ACHN (cell line): Measurements from ENCODE around the gene PARD3B.

ENCODE experiments used
- DNase-seq: peaks from one replicate; pipeline ENCODE4 v3.0.0-alpha.2; 2015
- in situ Hi-C: cut with HindIII; loops from 2 replicates; pipeline ENCODE4 v1.10.0; 2017; ENCODE audit warnings: low sequenced_read_pairs, low pct_ligation_motif_present, low pct_unique_long_range_greater_than_20kb

PARD3B gene

GRCh38 chr2:205077159-205077558 is 531.9 kb downstream of the PARD3B start:
- no peak for DNase-seq
- in situ Hi-C loops, result no loop called here

- in situ Hi-C loops, result no loop called here
- no peak for DNase-seq
Observed at GRCh38 chr2:205078762-205079161, 533.5 kb downstream of the PARD3B start.

GRCh38 chr2:205079173-205079572 is 533.9 kb downstream of the PARD3B start:
- in situ Hi-C loops, result no loop called here
- DNase-seq, result no peak

- no peak for DNase-seq
- in situ Hi-C loops, result no loop called here
Observed at GRCh38 chr2:205086662-205087061, 541.4 kb downstream of the PARD3B start.

GRCh38 chr2:205087862-205088261 is 542.6 kb downstream of the PARD3B start:
- DNase-seq, result no peak
- in situ Hi-C loops, result no loop called here

GRCh38 chr2:205089958-205090357 is 544.7 kb downstream of the PARD3B start:
- DNase-seq, result no peak
- in situ Hi-C loops, result no loop called here

- DNase-seq, result no peak
- in situ Hi-C loops, result no loop called here
Observed at GRCh38 chr2:205091411-205091810, 546.1 kb downstream of the PARD3B start.

GRCh38 chr2:205094031-205094430 is 548.8 kb downstream of the PARD3B start:
- in situ Hi-C loops, result no loop called here
- no peak for DNase-seq

GRCh38 chr2:205103699-205104098 is 558.4 kb downstream of the PARD3B start:
- no peak for DNase-seq
- in situ Hi-C loops, result no loop called here

GRCh38 chr2:205107810-205108209 is 562.5 kb downstream of the PARD3B start:
- in situ Hi-C loops, result no loop called here

GRCh38 chr2:205115511-205115910 is 570.2 kb downstream of the PARD3B start:
- in situ Hi-C loops, result no loop called here
- no peak for DNase-seq

More at GRCh38 chr2:205107810-205108209, 562.5 kb downstream of the PARD3B start:
- no peak for DNase-seq

GRCh38 chr2:205117125-205117524 is 571.9 kb downstream of the PARD3B start:
- in situ Hi-C loops, result no loop called here
- DNase-seq, result no peak

- in situ Hi-C loops, result no loop called here
- DNase-seq, result peak; percentile 38
Observed at GRCh38 chr2:205119136-205119535, 573.9 kb downstream of the PARD3B start.

- in situ Hi-C loops, result no loop called here
- DNase-seq, result no peak
Observed at GRCh38 chr2:205128726-205129125, 583.5 kb downstream of the PARD3B start.

- no peak for DNase-seq
- in situ Hi-C loops, result no loop called here
Observed at GRCh38 chr2:205129531-205129930, 584.3 kb downstream of the PARD3B start.

- in situ Hi-C loops, result no loop called here
- DNase-seq, result no peak
Observed at GRCh38 chr2:205130111-205130829, 585.0 kb downstream of the PARD3B start.

- no peak for DNase-seq
- in situ Hi-C loops, result no loop called here
Observed at GRCh38 chr2:205133544-205133943, 588.3 kb downstream of the PARD3B start.

GRCh38 chr2:205138735-205139134 is 593.5 kb downstream of the PARD3B start:
- DNase-seq, result no peak
- in situ Hi-C loops, result no loop called here

GRCh38 chr2:205139822-205140463 is 594.7 kb downstream of the PARD3B start:
- DNase-seq, result no peak
- in situ Hi-C loops, result no loop called here

- in situ Hi-C loops, result no loop called here
- no peak for DNase-seq
Observed at GRCh38 chr2:205141381-205141780, 596.1 kb downstream of the PARD3B start.
